ENCODE measurements around the gene ERBB4.

GRCh38 chr2:212505586-212505985 lies 33.0 kb downstream of the ERBB4 start:
- TF ChIP-seq JUN (IDR thresholded peaks at IDR 0.05; ENCODE audit: low read depth, low read length) (no peak), CTCF (IDR thresholded peaks at IDR 0.05; ENCODE audit: control extremely low read depth in 1 of 3, insufficient read depth in 1 of 3, low read depth in 1 of 3, low read length in 3 of 3) (no peak), EZH2 (IDR thresholded peaks at IDR 0.05; ENCODE audit: low read depth, low read length, severe bottlenecking) (no peak), MAX (IDR thresholded peaks at IDR 0.05) (no peak)
